H1 (cell line): ENCODE measurements around the gene FDPS. TPM values are rescaled to one million over a fixed set of nuclear protein-coding genes. Genes with fewer than 3 reads are reported as not detected.
A peak's percentile ranks its signal among the peaks of the same experiment; 100 is the strongest.

Experiments used
- CTCF ChIA-PET: fragments of 300-600 bp; sonication (Branson Sonifier 250); formaldehyde crosslinking; loops from one replicate; lab custom pipeline; 2021; ENCODE audit not compliant: partially characterized antibody; lab: Charles Lee
- POLR2A ChIA-PET: fragments of 300-600 bp; sonication (Branson Sonifier 250); formaldehyde crosslinking; loops from one replicate; lab custom pipeline; 2021; ENCODE audit warnings: inconsistent platforms; ENCODE audit not compliant: partially characterized antibody; lab: Charles Lee
- DNase-seq, 2 experiments: peaks; one replicate each; pipeline versions ENCODE4 v3.0.0 to v3.0.0-alpha.2; 2010 to 2022; ENCODE audit warnings: low spot score in 2 of 2, low read depth in 1 of 2, mixed read lengths in 1 of 2
- FAIRE-seq: peaks from 2 replicates; lab custom pipeline; 2011; peaks lifted over from hg19 to GRCh38; lab: Jason Lieb, UNC
- H2AFZ ChIP-seq: 2 replicates; pipeline ENCODE4 v1.8.1; 2012; ENCODE audit warnings: low read length, inconsistent platforms
- H2AK5ac ChIP-seq: 2 replicates; pipeline ENCODE4 v1.6.1; 2013; ENCODE audit warnings: low read depth, low read length
- H2BK120ac ChIP-seq: replicated peaks from 2 replicates; pipeline ENCODE3; 2013; ENCODE audit warnings: low read depth, low read length, inconsistent platforms
- H2BK12ac ChIP-seq: 2 replicates; pipeline ENCODE4 v1.6.1; 2013; ENCODE audit warnings: low read depth, low read length
- H2BK15ac ChIP-seq: 2 replicates; pipeline ENCODE4 v1.6.1; 2013; ENCODE audit warnings: low read length
- H2BK20ac ChIP-seq: 2 replicates; pipeline ENCODE4 v1.6.1; 2013; ENCODE audit warnings: low read length
- H2BK5ac ChIP-seq: 2 replicates; pipeline ENCODE4 v1.6.1; 2013; ENCODE audit warnings: low read depth, low read length
- H3K14ac ChIP-seq: 2 replicates; pipeline ENCODE4 v1.6.1; 2013; ENCODE audit warnings: inconsistent platforms; ENCODE audit not compliant: insufficient read length
- H3K18ac ChIP-seq: 2 replicates; pipeline ENCODE4 v1.6.1; 2013; ENCODE audit warnings: low read length; ENCODE audit errors: extremely low read depth
- H3K23ac ChIP-seq: 2 replicates; pipeline ENCODE4 v1.6.1; 2013; ENCODE audit warnings: inconsistent platforms; ENCODE audit not compliant: insufficient read length
- H3K23me2 ChIP-seq: 2 replicates; pipeline ENCODE4 v1.6.1; 2013; ENCODE audit warnings: low read depth, low read length
- H3K27ac ChIP-seq: 2 replicates; pipeline ENCODE4 v1.6.1; 2011; ENCODE audit warnings: low read depth, low read length, inconsistent platforms
- H3K27me3 ChIP-seq, 4 experiments: replicated peaks in 1 of 4; 1 replicate in 1 of 4; 2 replicates in 3 of 4; pipeline versions ENCODE4 v1.6.1 to v1.8.1; 2011 to 2013; ENCODE audit warnings: low read length in 3 of 4, mild to moderate bottlenecking in 3 of 4, inconsistent platforms in 2 of 4, mixed read lengths in 2 of 4, moderate library complexity in 1 of 4; ENCODE audit not compliant: control insufficient read depth in 3 of 4, insufficient read depth in 3 of 4; ENCODE audit errors: extremely low read depth in 1 of 4
- H3K36me3 ChIP-seq, 4 experiments: 2 replicates each; pipeline versions ENCODE4 v1.6.1 to v1.8.1; 2011 to 2013; ENCODE audit warnings: mild to moderate bottlenecking in 4 of 4, low read length in 3 of 4, moderate library complexity in 2 of 4, control low read depth in 1 of 4, inconsistent platforms in 1 of 4; ENCODE audit not compliant: insufficient read depth in 4 of 4, control insufficient read depth in 2 of 4
- H3K4ac ChIP-seq: replicated peaks from 2 replicates; pipeline ENCODE3; 2013; ENCODE audit warnings: low read length, low read depth, mixed read lengths, inconsistent platforms; ENCODE audit not compliant: insufficient read length
- H3K4me1 ChIP-seq, 4 experiments: replicated peaks in 1 of 4; 1 replicate in 1 of 4; 2 replicates in 3 of 4; pipeline versions ENCODE4 v1.6.1 to v1.8.1; 2011 to 2013; ENCODE audit warnings: low read length in 3 of 4, inconsistent platforms in 2 of 4, mixed read lengths in 1 of 4; ENCODE audit not compliant: insufficient read depth in 4 of 4, control insufficient read depth in 3 of 4
- H3K4me2 ChIP-seq, 2 experiments: 2 replicates each; pipeline versions ENCODE4 v1.6.1 to v1.8.1; 2011 to 2013; ENCODE audit warnings: low read depth in 2 of 2, low read length in 2 of 2, control low read depth in 1 of 2, inconsistent platforms in 1 of 2, mild to moderate bottlenecking in 1 of 2; ENCODE audit not compliant: insufficient read depth in 1 of 2
- H3K4me3 ChIP-seq, 4 experiments: fragments of 200-600, 300-600 bp in 1 of 4; sonication (generic), shearing (Covaris generic), sonication (Bioruptor Twin) in 1 of 4; 2 replicates each; pipeline versions ENCODE4 v1.5.1 to v1.8.1; 2011 to 2016; ENCODE audit warnings: low read length in 4 of 4, low read depth in 3 of 4, control low read depth in 2 of 4, inconsistent platforms in 2 of 4, mild to moderate bottlenecking in 2 of 4, mixed read lengths in 1 of 4, moderate library complexity in 1 of 4; ENCODE audit not compliant: insufficient read depth in 2 of 4; ENCODE audit errors: extremely low read depth in 1 of 4
- H3K56ac ChIP-seq: replicated peaks from 2 replicates; pipeline ENCODE3; 2013; ENCODE audit warnings: low read depth, mild to moderate bottlenecking, mixed read lengths, low read length, inconsistent platforms; ENCODE audit not compliant: insufficient read length
- H3K79me1 ChIP-seq: 2 replicates; pipeline ENCODE4 v1.6.1; 2013; ENCODE audit warnings: low read depth, low read length, control low read depth
- H3K79me2 ChIP-seq, 2 experiments: 2 replicates each; pipeline versions ENCODE4 v1.6.1 to v1.8.1; 2012 to 2013; ENCODE audit warnings: low read length in 2 of 2, mild to moderate bottlenecking in 2 of 2, inconsistent platforms in 1 of 2; ENCODE audit not compliant: insufficient read depth in 2 of 2, control insufficient read depth in 1 of 2
- H3K9ac ChIP-seq, 4 experiments: replicated peaks in 1 of 4; 1 replicate in 1 of 4; 2 replicates in 3 of 4; pipeline versions ENCODE4 v1.6.1 to v1.8.1; 2011 to 2013; ENCODE audit warnings: low read depth in 3 of 4, low read length in 3 of 4, control low read depth in 2 of 4, mild to moderate bottlenecking in 2 of 4, moderate library complexity in 2 of 4, inconsistent platforms in 1 of 4; ENCODE audit errors: extremely low read depth in 1 of 4
- H3K9me3 ChIP-seq, 2 experiments: 2 replicates each; pipeline versions ENCODE4 v1.6.1 to v1.8.1; 2012 to 2013; ENCODE audit warnings: mild to moderate bottlenecking in 2 of 2, moderate library complexity in 2 of 2, control low read depth in 1 of 2, inconsistent platforms in 1 of 2, low read depth in 1 of 2, low read length in 1 of 2, mixed read lengths in 1 of 2; ENCODE audit not compliant: insufficient read depth in 2 of 2
- H4K20me1 ChIP-seq, 2 experiments: replicated peaks in 1 of 2; 2 replicates each; pipeline versions ENCODE3 to v1.8.1; 2011 to 2013; ENCODE audit warnings: inconsistent platforms in 2 of 2, low read length in 2 of 2, mild to moderate bottlenecking in 1 of 2; ENCODE audit not compliant: insufficient read depth in 2 of 2, control insufficient read depth in 1 of 2
- H4K5ac ChIP-seq: 2 replicates; pipeline ENCODE4 v1.6.1; 2013; ENCODE audit warnings: low read length, low read depth, mixed read lengths, inconsistent platforms; ENCODE audit not compliant: insufficient read length
- H4K8ac ChIP-seq: 2 replicates; pipeline ENCODE4 v1.8.0; 2013; ENCODE audit warnings: mild to moderate bottlenecking, moderate library complexity, low read length, inconsistent platforms; ENCODE audit not compliant: insufficient read depth; ENCODE audit errors: extremely low read depth
- H4K91ac ChIP-seq: replicated peaks from 2 replicates; pipeline ENCODE3; 2013; ENCODE audit warnings: low read length, mixed read lengths, inconsistent platforms; ENCODE audit not compliant: insufficient read length
- BACH1 ChIP-seq: IDR thresholded peaks from 2 replicates; pipeline ENCODE4 v1.6.1; 2012; ENCODE audit warnings: low read length, improper control_type of control experiment
- EP300 ChIP-seq, 2 experiments: IDR thresholded peaks; 1 replicate in 1 of 2; 2 replicates in 1 of 2; pipeline ENCODE4 v1.6.1; 2011 to 2012; ENCODE audit warnings: low read depth in 2 of 2, low read length in 2 of 2, mild to moderate bottlenecking in 2 of 2, borderline replicate concordance in 1 of 2, inconsistent platforms in 1 of 2, moderate library complexity in 1 of 2
- GTF2F1 ChIP-seq: IDR thresholded peaks from 2 replicates; pipeline ENCODE4 v1.6.1; 2012; ENCODE audit warnings: low read depth, low read length, improper control_type of control experiment, borderline replicate concordance
- PHF8 ChIP-seq: fragments of 200-600 bp; sonication (generic); conservative IDR thresholded peaks from 2 replicates; pipeline ENCODE4 v1.7.1; 2012; ENCODE audit warnings: low read depth, mild to moderate bottlenecking, inconsistent platforms, low read length, moderate library complexity
- RXRA ChIP-seq: IDR thresholded peaks from 2 replicates; pipeline ENCODE4 v1.6.1; 2011; ENCODE audit warnings: low read depth, mild to moderate bottlenecking, low read length, moderate library complexity; ENCODE audit not compliant: insufficient read depth
- SIN3A ChIP-seq, 2 experiments: IDR thresholded peaks in 1 of 2; conservative IDR thresholded peaks in 1 of 2; 2 replicates each; pipeline ENCODE4 v1.6.1; 2011 to 2012; ENCODE audit warnings: low read length in 2 of 2, improper control_type of control experiment in 1 of 2, low read depth in 1 of 2, mild to moderate bottlenecking in 1 of 2
- TCF12 ChIP-seq: IDR thresholded peaks from 2 replicates; pipeline ENCODE4 v1.6.1; 2011; ENCODE audit warnings: low read depth, mild to moderate bottlenecking, low read length
- YY1 ChIP-seq: IDR thresholded peaks from 2 replicates; pipeline ENCODE4 v1.6.1; 2011; ENCODE audit warnings: low read depth, mild to moderate bottlenecking, low read length
- ZNF274 ChIP-seq: IDR thresholded peaks from 2 replicates; pipeline ENCODE4 v1.7.0; 2012; ENCODE audit warnings: low read length, borderline replicate concordance; ENCODE audit errors: extremely low read depth
- WGBS, 2 experiments: shearing (Covaris generic) in 1 of 2; methylation state at CpG; one replicate each; pipeline versions ENCODE4 v1.1.6 to v1.1.7; 2013 to 2015; ENCODE audit warnings: low lambda C conversion rate in 2 of 2, mixed read lengths in 2 of 2, inconsistent platforms in 1 of 2, low coverage in 1 of 2, missing lambda C conversion rate in 1 of 2; ENCODE audit not compliant: insufficient replicate concordance in 2 of 2, insufficient coverage in 1 of 2, insufficient read length in 1 of 2; ENCODE audit errors: extremely low coverage in 1 of 2, missing lambda C conversion rate in 1 of 2; 5-methylcytosine and 5-hydroxymethylcytosine counted together
- polyA plus RNA-seq, 7 experiments: library from polyadenylated mRNA; depleted of rRNA in 3 of 7; stranded (reverse) in 5 of 7; unstranded in 2 of 7; fragments of >200 nt in 5 of 7; fragments of 200-250 nt in 2 of 7; gene quantifications; 1 replicate in 5 of 7; 2 replicates in 1 of 7; 4 replicates in 1 of 7; pipeline versions ENCODE4 v1.2.1 to v1.2.3, GENCODE V29; 2011 to 2013; ENCODE audit warnings: missing spikeins in 2 of 7, mixed read lengths in 2 of 7
- total RNA-seq: library from RNA; stranded (reverse); fragmentation: NEBNext Ultra II Directional; extraction: Animal tissue kit (Norgen Biotek cat#: 25700); gene quantifications from 2 replicates; pipeline ENCODE4 v1.2.1, GENCODE V29; 2021

Gene FDPS
- total and polyA plus RNA-seq, 2 of the 8 experiments (the other 6 are each of a cell fraction or from before 2014, with no cell fraction given) = 267 to 368 TPM

DNA sequence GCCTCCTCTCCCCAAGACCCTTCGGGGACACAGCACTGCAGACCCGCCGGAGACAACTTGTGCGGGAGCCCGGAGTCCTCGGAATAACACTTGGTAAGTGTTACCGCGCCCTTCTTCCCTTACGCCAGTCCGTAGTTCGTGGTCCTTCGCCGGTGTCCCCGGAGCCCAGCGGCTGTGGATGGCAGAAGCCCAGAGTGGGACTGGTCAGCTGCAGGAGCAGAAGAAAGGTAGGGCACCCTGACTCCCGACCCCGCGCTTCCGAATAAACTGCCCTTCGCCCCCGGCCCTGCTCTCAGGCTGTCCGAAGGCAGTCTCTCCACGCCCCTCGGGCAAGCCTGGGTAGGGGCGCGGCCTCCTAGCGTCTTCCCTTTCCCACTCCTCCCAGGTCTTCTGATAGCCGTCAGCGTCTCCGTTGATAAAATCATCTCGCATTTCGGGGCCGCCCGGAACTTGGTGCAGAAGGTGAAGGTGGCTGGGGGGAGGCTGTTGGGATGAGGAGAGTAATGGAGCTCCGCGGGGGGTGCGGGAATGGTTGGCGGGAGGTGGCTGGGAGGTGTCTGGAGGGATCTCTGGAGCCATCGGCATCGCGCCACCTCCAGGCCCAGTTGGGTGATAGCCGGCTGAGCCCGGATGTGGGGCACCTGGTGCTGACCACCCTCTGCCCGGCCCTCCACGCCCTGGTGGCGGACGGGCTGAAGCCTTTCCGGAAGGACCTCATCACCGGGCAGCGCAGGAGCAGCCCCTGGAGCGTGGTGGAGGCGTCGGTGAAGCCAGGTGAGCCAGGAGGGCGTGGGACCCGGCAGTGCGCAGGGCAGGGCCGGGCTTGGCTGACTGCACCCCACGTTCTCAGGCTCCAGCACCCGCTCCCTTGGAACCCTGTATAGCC, 16.3 kb downstream of the FDPS start:
- peak; percentile 41 to 91 for DNase-seq
- Histone ChIP-seq H2AFZ (no peak overlapping the region), H3K4me2 (peak overlapping the region; percentile 73 to 97), H3K4me3 (peak overlapping the region; percentile 82 to 95 (median 90)), H2BK5ac (peak overlapping the region; percentile 66; the same call in 1 of the 2 replicates), H3K27ac (0 out of 2 replicates have a peak overlapping the region, but pooled peaks have one; percentile 6), H4K8ac (peak overlapping the region; percentile 89), H3K79me2 (peaks cover 0 to 4% of the 10 kb centered on the region in 2 experiments; a peak in 1 of 4 replicates), H3K9me3 (no peaks in the 10 kb centered on the region), H4K91ac (peak overlapping the region; percentile 36), H2BK20ac (0 out of 2 replicates have a peak overlapping the region, but pooled peaks have one; percentile 10), H3K27me3 (peaks cover 0 to 5% (median 3%) of the 10 kb centered on the region in 4 experiments; a peak in 4 of 7 replicates), H4K5ac (peak overlapping the region; percentile 38), H3K36me3 (peaks cover 0 to 18% (median 2%) of the 10 kb centered on the region in 4 experiments; a peak in 7 of 8 replicates), H3K23me2 (peaks cover 16% of the 10 kb centered on the region; the same call in 1 of the 2 replicates), H3K4me1 (peaks cover 6 to 26% (median 13%) of the 10 kb centered on the region in 4 experiments; a peak in 6 of 7 replicates), H3K9ac (peak overlapping the region; percentile 38 to 64 (median 52)), H2BK12ac (no peak overlapping the region), H3K79me1 (peaks cover 4% of the 10 kb centered on the region), H3K56ac (peak overlapping the region; percentile 66), H4K20me1 (peaks cover 6 to 8% of the 10 kb centered on the region in 2 experiments), H2BK15ac (0 out of 2 replicates have a peak overlapping the region, but pooled peaks have one; percentile 40), H2BK120ac (no peak overlapping the region), H2AK5ac (no peak overlapping the region), H3K23ac (no peak overlapping the region), H3K14ac (no peak overlapping the region), H3K4ac (peak overlapping the region; percentile 30), H3K18ac (peak overlapping the region; percentile 62)
- POLR2A ChIA-PET = interaction anchor here (1.2 to 2.2 kb wide), 7 partner anchors 10 to 357 kb away, joined by 3 to 11 read pairs (median 5); partner anchors contain the start of genes MTX1, SCAMP3 and THBS3
- CTCF ChIA-PET = interaction anchor here (0.6 to 15.0 kb wide), 11 partner anchors 8 to 323 kb away, joined by 3 to 227 read pairs (median 7); partner anchors contain the start of genes CLK2 and ENTREP3
- FAIRE-seq = no peak
- 7% methylated on average over 56 of the region's 59 CpGs; no CpG with 5 or more reads in 1 of the 2 experiments for WGBS, 2 experiments
- TF ChIP-seq ZNF274 = no peak
- no peak for TF ChIP-seq RXRA
- no peak for TF ChIP-seq SIN3A (conservative IDR thresholded peaks at IDR 0.05 in 1 of 2, IDR thresholded peaks at IDR 0.05 in 1 of 2; ENCODE audit: low read depth in 1 of 2, low read length in 2 of 2)
- no peak for TF ChIP-seq EP300 (IDR thresholded peaks at IDR 0.05; ENCODE audit: borderline replicate concordance in 1 of 2, low read depth in 2 of 2, low read length in 2 of 2)
- peak; percentile 7; the same call in 1 of the 2 replicates for TF ChIP-seq PHF8
- TF ChIP-seq GTF2F1 = no peak
- no peak for TF ChIP-seq BACH1
- 0 out of 2 replicates have a peak, but pooled peaks have one; percentile 22 for TF ChIP-seq TCF12
- TF ChIP-seq YY1 = peak; percentile 69; the same call in 1 of the 2 replicates
